Fibroblast of the aortic adventitia (primary cell): ENCODE measurements around the gene KLHL33. TPM values are rescaled to one million over a fixed set of nuclear protein-coding genes. Genes with fewer than 3 reads are reported as not detected.
"Not testable (repeated sequence)": the region's sequence is repeated elsewhere in the genome, so short reads cannot be mapped to it uniquely, and the experiment has no call there.

Experiments
- DNase-seq: peaks from one replicate; pipeline ENCODE4 v3.0.0-alpha.2; 2010; ENCODE audit warnings: low read depth
- H3K4me3 ChIP-seq: 2 replicates; pipeline ENCODE4 v1.5.1; 2011; ENCODE audit warnings: low read depth, mild to moderate bottlenecking, control low read depth, low read length, moderate library complexity
- total RNA-seq: library from RNA; depleted of rRNA; stranded (reverse); fragments of >200 nt; gene quantifications from 2 replicates; pipeline ENCODE4 v1.2.3, GENCODE V29; 2012; ENCODE audit warnings: low replicate concordance
- TF ChIP-seq, protein P1 (sequence below): IDR thresholded peaks from 2 replicates; pipeline ENCODE4 v1.5.1; 2011; ENCODE audit warnings: mild to moderate bottlenecking, low read length, control low read depth, inconsistent platforms; ENCODE audit not compliant: insufficient read depth

Gene KLHL33
- total RNA-seq, 1 donor = 0.18 TPM

DNA sequence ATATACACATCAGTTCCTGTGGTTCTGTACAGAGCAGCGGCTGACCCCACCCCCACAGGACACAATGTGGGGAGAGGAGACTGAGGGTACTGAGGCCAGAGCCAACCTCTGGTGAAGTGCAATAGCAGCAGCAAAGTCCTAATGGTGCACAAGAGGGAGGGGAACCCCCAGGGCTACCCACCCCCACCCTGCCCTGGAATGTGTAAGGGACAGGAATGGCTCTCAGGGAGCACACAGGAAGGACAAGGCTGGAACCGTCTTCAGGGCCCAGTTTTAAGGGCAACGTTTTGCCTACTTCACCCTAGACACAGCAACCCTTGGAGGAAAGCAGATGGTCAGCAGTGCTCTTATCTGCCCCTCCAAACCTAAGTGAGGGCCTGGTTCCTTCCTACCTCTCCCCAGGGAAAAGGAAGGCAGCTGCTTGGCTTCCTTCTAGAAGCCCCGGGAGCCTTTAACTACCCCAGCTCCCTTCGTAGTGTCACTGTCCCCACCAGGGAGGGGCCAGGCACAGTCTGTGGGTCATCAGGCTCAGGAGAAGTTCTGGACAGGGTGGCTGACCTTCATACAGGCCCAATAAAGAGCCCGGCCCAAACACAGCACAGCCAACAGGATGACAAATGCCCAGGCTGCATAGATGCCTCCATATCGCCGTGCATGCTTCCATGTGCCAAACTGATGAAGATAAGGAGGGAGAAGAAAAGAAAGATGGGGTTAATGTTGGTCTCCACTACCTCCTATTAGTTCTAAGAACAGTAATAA, 22.2 kb upstream of the KLHL33 start:
- H3K4me3 ChIP-seq = no peak overlapping the region
- DNase-seq = no peak
- TF ChIP-seq, protein P1, sequence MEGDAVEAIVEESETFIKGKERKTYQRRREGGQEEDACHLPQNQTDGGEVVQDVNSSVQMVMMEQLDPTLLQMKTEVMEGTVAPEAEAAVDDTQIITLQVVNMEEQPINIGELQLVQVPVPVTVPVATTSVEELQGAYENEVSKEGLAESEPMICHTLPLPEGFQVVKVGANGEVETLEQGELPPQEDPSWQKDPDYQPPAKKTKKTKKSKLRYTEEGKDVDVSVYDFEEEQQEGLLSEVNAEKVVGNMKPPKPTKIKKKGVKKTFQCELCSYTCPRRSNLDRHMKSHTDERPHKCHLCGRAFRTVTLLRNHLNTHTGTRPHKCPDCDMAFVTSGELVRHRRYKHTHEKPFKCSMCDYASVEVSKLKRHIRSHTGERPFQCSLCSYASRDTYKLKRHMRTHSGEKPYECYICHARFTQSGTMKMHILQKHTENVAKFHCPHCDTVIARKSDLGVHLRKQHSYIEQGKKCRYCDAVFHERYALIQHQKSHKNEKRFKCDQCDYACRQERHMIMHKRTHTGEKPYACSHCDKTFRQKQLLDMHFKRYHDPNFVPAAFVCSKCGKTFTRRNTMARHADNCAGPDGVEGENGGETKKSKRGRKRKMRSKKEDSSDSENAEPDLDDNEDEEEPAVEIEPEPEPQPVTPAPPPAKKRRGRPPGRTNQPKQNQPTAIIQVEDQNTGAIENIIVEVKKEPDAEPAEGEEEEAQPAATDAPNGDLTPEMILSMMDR = no peak

DNA sequence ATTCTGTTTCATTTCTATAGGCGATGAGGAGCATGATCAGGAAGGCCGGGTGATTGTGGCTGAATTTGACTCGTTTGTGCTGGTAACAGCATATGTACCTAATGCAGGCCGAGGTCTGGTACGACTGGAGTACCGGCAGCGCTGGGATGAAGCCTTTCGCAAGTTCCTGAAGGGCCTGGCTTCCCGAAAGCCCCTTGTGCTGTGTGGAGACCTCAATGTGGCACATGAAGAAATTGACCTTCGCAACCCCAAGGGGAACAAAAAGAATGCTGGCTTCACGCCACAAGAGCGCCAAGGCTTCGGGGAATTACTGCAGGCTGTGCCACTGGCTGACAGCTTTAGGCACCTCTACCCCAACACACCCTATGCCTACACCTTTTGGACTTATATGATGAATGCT, 21.0 kb upstream of the KLHL33 start:
- TF ChIP-seq, protein P1 = no peak
- H3K4me3 ChIP-seq = peak overlapping the region; percentile 97
- DNase-seq = no peak

DNA sequence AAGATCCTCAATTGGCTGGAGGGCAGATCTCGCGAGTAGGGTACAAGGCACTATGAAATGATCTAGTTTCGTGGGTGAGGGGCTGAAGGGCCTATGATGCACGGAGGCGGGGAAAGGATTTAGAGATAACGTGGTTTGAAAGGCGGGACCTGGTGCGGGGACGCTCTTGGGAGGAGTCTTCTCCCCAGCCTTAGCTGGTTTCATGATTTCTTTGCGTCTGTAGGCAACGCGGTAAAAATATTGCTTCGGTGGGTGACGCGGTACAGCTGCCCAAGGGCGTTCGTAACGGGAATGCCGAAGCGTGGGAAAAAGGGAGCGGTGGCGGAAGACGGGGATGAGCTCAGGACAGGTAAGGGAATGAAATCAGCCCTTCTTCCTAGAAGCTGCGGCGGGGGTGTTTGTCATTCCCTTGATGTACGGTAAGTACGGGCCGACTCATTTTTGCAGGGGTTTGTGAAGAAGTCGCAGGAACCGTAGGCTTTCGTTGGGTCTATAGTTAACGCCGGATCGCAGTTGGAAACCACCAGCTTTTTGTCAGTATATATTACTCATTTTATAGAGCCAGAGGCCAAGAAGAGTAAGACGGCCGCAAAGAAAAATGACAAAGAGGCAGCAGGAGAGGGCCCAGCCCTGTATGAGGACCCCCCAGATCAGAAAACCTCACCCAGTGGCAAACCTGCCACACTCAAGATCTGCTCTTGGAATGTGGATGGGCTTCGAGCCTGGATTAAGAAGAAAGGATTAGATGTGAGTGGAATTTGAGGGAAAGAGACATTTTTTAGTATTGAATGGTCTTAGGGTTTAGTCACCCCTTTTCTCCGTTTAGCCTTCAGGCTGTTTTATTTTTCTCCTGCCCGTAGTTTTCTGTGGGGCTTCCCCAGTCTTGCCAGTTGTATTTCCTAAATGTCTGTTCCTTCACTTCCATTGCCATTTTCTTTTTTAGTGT, 19.7 kb upstream of the KLHL33 start:
- peak; percentile 91 for DNase-seq
- peak overlapping the region; percentile 97 for H3K4me3 ChIP-seq
- TF ChIP-seq, protein P1 = no peak

DNA sequence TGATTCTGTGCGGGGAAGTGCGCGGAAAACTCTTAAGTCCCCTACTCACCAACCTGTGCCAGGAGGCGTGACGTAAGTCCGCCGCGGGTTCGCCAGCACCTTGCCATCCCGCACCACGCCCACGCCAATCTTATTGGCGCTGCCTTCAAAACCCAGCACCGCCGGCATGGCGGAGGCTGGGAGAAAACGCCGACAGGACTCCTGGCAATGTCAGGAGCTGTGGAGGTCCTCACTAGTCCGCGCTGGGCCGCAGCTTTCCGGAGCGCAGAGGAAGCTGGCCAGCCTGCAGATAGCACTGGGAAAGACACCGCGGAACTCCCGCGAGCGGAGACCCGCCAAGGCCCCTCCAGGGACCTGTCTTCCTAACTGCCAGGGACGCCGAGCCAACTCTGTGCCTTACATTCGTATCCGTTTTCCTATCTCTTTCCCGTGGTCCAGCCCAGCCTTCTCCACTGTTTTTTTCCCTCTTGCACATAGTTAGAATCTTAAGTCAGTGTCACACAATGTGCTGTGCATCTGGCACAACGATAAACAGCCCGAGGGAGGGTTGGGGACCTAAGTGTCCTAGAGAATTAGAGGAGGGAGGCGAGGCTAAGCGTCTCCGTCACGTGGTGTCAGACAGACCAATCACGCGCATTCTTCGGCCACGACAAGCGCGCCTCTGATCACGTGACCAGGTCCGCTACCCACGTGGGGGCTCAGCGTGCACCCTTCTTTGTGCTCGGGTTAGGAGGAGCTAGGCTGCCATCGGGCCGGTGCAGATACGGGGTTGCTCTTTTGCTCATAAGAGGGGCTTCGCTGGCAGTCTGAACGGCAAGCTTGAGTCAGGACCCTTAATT, 18.8 kb upstream of the KLHL33 start, which contains the start of the genes APEX1 and OSGEP:
TSS of gene APEX1 (plus strand) at position 711 of the 839 bp plus-strand sequence. CDS start 420 bp downstream, outside the sequence.
TSS of gene OSGEP (minus strand) at position 297 of the 839 bp plus-strand sequence. CDS start at position 168, 129 bp downstream.
- peak; percentile 99 for DNase-seq
- TF ChIP-seq, protein P1 = no peak

DNA sequence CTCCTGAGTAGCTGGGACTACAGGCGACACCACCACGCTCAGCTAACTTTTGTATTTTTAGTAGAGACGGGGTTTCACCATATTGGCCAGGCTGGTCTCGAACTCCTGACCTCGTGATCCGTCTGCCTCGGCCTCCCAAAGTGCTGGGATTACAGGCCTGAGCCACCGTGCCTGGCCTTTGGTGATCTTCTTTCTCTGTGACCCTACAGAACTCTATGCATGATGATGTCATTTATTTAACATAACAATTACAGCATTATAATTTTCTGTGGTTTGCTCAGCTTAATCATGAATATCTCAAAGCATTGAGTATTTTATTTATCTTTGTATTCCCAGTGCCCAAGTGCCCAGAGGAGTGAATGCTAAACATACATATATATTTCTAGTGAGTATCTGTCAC, 16.9 kb upstream of the KLHL33 start:
- not testable (repeated sequence) for H3K4me3 ChIP-seq, DNase-seq

More for the DNA sequence above, 18.8 kb upstream of the KLHL33 start, which contains the start of the genes APEX1 and OSGEP:
- peak within 1 kb of the TSS; percentile 97 for H3K4me3 ChIP-seq

DNA sequence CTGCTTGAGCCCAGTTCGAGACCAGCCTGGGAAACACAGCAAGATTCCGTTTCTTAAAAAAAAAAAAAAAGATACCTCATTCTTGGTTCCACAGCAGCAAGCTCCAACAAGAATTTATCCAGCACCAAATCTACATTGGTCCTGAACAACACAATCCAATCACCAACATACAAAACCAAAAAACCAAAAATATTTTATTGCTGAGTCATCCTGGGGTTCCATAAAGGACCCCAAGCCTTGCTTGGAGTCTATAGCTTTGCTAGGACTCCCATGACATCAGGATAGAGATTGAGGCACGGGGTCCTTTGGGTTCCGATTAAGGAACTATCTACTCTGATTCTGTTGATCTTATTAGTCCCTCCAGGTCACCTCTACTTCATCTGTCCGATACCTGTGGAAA, 10.9 kb upstream of the KLHL33 start:
- TF ChIP-seq, protein P1 = no peak
- H3K4me3 ChIP-seq = no peak overlapping the region
- DNase-seq = no peak

DNA sequence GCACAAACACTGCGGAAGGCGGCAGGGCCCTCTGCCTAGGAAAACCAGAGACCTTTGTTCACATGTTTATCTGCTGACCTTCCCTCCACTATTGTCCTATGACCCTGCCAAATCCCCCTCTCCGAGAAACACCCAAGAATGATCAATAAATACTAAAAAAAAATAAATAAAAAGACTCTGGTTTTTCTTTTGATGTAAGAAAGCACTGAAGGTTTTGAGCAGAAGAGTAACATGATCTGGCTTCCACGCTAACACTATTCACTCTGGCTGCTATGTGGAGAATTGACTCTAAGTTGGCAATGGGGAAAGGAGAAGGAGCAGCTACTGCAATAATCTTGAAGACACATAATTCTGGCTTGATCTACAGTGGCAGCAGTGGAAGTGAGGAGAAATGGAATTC, 7.7 kb upstream of the KLHL33 start:
- not testable (repeated sequence) for DNase-seq, H3K4me3 ChIP-seq
